ENCODE results near the gene RAB44.

Gene RAB44

DNA sequence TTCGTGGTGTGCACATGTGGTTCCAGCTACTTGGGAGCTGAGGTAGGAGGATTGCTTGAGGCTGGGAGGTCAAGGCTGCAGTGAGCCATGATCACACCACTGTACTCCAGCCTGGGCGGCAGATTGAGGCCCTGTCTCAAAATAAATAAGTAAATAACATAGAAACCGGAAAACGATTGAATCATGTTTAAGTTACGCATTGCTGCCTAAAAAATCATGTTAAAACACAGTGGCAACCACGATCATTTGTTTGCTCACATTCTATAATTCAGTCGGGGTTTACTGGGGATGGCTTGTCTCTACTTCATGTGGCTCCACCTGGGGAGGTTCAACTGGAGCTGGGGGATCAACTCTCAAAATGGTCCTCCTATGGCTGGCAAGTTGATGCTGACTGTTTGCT, 27.4 kb upstream of the RAB44 start:
- no peak for ATAC-seq

DNA sequence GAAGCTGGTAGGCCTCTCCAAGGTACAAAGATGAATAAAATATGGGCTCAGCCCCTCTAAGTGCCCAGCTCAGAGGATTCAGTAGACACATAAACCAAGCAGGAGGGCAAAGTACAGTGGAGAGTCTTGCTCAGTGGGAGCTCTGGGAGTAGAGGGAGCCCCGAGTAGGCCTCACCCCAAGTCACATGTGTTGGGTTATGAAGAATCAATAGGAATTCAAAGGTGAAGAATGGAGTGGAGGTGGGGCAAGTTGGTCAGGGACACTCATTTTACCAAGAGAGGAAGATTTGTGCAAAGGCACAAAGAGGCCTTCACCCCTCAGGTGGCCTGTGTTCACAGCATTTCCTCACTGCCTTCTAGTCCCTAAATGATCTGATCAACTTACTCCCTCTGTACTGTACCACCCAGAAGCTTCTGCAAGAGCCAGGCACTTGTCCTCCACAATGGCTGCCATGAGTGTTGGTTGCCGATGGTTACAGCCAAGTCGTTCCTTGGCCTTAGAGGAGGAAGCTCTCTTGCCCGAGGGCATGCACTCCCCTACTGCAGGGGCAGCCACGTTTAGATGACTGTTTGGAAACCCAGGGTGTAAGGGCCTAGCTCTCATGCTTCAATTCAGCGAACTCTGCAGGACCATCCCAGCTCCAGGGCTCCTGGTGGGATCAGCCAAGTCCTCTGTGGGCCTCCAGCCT, 25.8 kb upstream of the RAB44 start:
- ATAC-seq: no peak

DNA sequence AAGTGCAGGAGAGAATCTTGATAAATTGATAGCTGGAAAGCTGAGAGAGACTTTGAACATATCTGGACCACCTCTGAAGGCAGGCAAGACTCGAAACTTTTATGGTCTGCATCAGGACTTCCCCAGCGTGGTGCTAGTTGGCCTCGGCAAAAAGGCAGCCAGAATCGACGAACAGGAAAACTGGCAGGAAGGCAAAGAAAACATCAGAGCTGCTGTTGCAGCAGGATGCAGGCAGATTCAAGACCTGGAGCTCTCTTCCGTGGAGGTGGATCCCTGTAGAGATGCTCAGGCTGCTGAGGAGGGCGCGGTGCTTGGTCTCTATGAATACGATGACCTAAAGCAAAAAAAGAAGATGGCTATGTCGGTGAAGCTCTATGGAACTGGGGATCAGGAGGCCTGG, 23.7 kb upstream of the RAB44 start:
- no peak for ATAC-seq

DNA sequence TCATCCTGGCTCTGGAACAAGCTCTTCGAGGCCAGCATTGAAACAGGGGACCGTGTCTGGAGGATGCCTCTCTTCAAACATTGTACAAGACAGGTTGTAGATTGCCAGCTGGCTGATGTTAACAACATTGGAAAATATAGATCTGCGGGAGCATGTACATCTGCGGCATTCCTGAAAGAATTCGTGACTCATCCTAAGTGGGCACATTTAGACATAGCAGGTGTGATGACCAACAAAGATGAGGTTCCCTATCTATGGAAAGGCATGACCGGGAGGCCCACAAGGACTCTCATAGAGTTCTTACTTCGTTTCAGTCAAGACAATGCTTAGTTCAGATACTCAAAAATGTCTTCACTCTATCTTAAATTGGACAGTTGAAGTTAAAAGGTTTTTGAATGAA, 22.7 kb upstream of the RAB44 start:
- no peak for ATAC-seq

DNA sequence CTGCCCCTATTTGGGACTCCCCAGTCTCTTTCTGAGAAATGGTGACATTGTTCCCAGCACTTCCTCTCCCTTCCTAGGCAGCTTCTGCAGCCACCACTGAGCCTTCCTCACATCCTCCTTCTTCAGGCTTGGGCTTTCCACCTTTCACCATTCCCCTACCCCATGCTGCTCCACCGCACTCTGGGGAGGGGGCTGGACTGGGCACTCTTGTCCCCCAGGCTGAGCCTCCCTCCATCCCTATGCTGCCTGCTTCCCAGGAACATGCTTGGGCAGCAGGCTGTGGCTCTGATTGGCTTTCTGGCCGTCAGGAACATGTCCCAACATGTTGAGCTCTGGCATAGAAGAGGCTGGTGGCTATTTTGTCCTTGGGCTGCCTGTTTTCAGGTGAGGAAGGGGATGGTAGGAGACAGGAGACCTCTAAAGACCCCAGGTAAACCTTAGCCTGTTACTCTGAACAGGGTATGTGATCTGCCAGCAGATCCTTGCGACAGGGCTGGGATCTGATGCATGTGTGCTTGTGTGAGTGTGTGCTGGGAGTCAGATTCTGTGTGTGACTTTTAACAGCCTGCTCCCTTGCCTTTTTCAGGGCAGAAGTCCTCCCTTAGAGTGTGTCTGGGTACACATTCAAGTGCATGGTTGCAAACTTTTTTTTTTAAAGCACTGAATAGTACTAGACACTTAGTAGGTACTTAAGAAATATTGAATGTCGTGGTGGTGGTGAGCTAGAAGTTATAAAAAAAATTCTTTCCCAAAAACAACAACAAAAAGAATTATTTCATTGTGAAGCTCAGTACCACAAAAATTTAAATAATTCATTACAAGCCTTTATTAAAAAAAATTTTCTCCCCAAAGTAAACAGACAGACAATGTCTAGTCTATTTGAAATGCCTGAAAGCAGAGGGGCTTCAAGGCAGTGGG, 21.2 kb upstream of the RAB44 start:
- ATAC-seq: no peak

DNA sequence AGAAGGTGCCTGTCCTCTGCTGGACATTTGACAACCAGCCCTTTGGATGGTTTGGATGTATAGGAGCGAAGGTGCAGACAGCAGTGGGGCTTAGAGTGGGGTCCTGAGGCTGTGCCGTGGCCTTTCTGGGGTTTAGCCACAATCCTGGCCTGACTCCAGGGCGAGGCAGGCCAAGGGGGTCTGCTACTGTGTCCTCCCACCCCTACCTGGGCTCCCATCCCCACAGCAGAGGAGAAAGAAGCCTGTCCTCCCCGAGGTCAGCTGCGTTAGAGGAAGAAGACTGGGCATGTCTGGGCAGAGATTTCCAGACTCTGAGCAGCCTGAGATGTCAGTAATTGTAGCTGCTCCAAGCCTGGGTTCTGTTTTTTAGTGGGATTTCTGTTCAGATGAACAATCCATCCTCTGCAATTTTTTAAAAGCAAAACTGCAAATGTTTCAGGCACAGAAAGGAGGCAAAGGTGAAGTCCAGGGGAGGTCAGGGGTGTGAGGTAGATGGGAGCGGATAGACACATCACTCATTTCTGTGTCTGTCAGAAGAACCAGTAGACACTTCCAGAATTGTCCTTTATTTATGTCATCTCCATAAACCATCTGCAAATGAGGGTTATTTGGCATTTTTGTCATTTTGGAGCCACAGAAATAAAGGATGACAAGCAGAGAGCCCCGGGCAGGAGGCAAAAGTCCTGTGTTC, 20.4 kb upstream of the RAB44 start:
- ATAC-seq: no peak

DNA sequence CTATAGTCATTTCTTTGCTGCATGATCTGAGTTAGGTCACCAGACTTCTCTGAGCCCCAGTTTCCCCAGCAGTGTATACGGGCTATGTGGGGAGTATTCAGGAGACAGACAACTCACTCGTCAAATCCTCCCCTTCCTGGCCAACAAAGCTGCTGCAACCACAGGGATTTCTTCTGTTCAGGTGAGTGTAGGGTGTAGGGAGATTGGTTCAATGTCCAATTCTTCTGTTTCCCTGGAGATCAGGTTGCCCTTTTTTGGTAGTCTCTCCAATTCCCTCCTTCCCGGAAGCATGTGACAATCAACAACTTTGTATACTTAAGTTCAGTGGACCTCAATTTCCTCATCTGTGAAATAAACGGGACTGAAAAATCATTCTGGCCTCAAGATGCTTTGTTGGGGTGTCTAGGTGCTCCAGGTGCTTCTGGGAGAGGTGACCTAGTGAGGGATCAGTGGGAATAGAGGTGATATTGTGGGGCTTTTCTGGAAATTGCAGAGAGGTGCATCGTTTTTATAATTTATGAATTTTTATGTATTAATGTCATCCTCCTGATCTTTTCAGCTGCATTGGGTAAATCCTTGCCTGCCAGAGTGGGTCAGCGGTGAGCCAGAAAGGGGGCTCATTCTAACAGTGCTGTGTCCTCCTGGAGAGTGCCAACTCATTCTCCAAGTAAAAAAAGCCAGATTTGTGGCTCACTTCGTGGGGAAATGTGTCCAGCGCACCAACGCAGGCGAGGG, 19.7 kb upstream of the RAB44 start:
- ATAC-seq: no peak

DNA sequence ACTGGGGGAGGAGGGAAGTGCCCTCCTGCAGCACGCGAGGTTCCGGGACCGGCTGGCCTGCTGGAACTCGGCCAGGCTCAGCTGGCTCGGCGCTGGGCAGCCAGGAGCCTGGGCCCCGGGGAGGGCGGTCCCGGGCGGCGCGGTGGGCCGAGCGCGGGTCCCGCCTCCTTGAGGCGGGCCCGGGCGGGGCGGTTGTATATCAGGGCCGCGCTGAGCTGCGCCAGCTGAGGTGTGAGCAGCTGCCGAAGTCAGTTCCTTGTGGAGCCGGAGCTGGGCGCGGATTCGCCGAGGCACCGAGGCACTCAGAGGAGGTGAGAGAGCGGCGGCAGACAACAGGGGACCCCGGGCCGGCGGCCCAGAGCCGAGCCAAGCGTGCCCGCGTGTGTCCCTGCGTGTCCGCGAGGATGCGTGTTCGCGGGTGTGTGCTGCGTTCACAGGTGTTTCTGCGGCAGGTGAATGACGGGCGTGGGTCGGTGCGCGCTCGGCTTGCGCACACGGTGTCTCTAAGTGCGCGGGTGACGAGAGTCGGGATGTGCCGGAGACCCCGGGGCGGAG, 19.1 kb upstream of the RAB44 start, which contains the start of gene CDKN1A:
Gene CDKN1A (plus strand): TSS at position 227 of the 555 bp plus-strand sequence. CDS start 5,388 bp downstream, outside the sequence.
- ATAC-seq: peak; percentile 64 to 66

DNA sequence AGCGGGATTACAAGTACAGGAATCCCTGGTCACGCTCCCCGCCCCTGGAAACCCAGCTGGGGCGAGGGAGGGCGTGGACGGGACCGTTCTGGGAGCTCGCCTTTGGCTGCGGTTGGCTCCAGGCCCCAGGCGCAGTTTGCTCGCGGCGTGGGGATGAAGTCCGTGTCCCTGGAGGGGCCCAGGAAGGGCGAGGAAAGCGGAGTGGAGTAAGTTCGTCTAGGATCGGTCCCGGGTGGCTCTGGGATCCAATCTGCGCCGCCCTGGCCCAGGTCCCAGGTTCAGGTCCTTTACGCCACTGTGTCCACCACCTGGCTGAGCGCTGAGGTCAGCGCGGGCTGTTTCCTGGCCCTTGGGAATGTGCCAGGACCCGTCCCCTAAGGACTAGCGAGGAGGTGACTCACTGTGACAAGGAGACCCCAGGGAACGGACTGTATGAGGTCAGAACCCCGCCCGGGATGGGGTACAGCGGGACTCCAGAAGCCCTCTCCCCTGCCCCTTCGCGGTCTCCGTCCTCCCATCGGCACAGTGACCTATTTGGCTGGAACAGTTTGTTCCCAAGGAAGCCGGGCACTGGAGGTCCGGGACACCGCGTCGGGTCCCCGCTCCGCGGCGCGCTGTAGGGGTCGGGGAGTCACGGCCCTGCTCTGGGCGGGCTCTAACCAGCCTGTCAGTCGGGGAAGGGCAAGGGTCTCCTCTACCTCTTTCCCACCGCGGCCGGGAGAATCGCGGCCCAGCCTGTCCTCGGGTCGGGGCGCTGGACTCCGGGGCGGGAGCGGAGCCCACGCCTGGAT, 18.4 kb upstream of the RAB44 start:
- ATAC-seq: no peak

DNA sequence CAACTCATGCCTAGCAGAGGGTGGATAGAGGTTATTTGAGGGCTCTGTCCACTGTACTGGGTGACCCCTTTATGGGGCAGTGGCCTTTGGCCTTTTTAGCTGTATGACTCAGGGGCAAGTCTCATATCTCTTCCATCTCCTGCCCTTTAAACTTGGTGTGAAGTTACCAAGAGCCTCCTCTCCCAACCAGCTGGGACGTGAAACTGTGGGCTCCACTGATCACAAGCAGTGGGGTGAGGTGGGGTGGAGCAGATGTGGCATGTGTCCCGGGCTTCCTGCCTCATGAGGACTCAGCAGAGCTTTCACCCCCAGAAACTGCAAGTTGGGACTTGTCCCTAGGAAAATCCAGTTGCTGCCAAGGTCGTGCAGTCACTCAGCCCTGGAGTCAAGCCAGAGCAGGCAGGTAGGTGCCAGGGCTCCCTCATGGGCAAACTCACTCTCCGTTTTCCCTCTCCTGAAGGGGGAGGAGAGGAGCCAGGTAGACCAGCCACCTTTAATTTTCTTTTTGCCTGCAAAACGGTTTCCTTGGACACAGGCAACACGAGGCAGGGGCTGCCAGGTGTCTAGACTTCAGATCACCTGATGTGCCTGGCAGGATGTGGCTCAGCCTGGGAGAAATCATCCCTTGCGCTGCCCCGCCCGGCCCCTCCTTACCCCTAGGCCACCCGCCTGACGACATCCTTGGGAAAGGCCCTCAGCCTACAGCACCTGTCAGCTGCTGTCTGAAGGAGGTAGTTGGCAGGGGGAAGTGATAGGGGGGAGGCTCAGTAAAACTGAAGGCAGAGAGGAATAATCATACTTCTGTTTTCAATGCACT, 15.1 kb upstream of the RAB44 start:
- ATAC-seq: peak; percentile 37 to 40

DNA sequence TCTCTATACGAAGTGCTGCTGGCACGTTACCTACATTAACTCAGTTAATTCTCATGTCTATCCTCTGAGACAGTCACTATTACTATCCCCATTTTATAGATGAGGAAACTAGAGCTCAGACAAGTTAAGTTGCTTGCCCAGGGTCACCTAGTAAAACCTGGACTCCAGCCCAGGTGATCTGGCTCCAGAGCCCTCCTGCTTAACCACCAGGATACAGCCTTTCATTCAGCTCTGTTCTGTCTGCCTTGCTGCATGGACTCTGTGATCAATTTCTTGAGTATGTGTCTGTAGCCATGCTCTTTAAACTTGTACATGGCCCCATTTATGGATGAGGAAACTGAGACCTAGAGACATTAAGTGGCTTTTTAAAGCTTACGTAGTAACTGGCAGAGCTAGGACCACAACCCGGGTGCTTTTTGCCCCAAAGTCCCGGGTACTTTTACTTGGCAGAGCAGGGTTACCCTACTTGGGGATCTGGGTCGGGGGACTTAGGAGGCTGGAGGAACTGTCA, 14.4 kb upstream of the RAB44 start:
- no peak for ATAC-seq

DNA sequence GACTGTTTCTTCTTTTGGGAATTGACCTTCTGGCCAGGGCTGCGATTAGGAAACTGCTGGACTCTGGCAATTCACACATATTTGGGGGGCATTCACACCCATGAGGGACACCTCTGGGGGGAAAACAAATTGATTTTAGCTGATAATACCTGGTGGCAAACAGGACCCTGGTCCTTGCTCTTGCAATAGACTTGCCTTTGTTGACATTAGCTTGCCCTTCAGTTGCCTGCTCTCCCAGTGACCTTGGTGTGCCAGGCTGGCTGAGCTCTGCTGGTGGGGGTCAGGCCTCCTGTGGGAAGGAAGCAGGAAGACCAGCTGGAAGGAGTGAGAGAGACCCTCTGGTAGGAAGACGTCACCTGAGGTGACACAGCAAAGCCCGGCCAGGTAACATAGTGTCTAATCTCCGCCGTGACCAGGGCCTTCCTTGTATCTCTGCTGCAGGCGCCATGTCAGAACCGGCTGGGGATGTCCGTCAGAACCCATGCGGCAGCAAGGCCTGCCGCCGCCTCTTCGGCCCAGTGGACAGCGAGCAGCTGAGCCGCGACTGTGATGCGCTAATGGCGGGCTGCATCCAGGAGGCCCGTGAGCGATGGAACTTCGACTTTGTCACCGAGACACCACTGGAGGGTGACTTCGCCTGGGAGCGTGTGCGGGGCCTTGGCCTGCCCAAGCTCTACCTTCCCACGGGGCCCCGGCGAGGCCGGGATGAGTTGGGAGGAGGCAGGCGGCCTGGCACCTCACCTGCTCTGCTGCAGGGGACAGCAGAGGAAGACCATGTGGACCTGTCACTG, 13.8 kb upstream of the RAB44 start:
- ATAC-seq: no peak

DNA sequence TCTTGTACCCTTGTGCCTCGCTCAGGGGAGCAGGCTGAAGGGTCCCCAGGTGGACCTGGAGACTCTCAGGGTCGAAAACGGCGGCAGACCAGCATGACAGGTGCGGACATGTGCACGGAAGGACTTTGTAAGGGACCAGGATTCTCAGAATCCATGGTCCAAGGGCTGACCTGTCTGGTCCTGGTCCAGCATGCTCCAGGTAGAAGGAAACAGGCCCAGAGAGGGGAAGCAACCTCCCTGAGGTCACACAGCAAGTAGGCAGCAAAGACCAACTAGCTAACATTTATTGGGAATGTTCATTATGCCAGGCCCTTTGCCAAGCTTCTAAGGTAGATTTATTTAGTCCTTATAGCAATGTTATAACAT, 13.2 kb upstream of the RAB44 start:
- no peak for ATAC-seq

DNA sequence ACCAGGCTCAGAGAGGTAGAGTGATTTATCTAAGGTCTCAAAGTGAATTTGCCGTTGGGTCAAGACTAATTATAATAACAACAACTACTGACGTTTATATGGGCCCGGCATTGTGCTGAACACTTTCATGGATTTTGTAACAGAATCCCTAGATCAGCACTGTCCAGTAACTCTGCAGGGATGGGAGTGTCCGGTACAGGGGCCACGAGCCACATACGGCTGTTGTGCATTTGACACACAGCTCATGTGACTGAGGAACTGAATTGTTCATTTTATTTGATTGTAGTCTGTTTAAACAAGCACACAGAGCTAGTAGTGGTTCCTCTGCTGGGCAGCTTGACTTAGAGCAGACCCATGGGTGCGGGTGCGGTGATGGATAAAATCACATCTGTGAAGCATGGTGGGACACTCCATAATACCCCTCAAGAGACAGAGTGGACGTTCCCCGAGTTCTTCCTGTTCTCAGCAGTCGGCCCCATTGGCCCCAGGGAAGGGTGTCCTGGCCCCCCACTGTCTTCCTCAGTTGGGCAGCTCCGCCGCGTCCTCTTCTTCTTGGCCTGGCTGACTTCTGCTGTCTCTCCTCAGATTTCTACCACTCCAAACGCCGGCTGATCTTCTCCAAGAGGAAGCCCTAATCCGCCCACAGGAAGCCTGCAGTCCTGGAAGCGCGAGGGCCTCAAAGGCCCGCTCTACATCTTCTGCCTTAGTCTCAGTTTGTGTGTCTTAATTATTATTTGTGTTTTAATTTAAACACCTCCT, 12.3 kb upstream of the RAB44 start:
- ATAC-seq: no peak

DNA sequence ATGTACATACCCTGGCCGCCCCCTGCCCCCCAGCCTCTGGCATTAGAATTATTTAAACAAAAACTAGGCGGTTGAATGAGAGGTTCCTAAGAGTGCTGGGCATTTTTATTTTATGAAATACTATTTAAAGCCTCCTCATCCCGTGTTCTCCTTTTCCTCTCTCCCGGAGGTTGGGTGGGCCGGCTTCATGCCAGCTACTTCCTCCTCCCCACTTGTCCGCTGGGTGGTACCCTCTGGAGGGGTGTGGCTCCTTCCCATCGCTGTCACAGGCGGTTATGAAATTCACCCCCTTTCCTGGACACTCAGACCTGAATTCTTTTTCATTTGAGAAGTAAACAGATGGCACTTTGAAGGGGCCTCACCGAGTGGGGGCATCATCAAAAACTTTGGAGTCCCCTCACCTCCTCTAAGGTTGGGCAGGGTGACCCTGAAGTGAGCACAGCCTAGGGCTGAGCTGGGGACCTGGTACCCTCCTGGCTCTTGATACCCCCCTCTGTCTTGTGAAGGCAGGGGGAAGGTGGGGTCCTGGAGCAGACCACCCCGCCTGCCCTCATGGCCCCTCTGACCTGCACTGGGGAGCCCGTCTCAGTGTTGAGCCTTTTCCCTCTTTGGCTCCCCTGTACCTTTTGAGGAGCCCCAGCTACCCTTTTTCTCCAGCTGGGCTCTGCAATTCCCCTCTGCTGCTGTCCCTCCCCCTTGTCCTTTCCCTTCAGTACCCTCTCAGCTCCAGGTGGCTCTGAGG, 11.5 kb upstream of the RAB44 start:
- ATAC-seq: no peak

DNA sequence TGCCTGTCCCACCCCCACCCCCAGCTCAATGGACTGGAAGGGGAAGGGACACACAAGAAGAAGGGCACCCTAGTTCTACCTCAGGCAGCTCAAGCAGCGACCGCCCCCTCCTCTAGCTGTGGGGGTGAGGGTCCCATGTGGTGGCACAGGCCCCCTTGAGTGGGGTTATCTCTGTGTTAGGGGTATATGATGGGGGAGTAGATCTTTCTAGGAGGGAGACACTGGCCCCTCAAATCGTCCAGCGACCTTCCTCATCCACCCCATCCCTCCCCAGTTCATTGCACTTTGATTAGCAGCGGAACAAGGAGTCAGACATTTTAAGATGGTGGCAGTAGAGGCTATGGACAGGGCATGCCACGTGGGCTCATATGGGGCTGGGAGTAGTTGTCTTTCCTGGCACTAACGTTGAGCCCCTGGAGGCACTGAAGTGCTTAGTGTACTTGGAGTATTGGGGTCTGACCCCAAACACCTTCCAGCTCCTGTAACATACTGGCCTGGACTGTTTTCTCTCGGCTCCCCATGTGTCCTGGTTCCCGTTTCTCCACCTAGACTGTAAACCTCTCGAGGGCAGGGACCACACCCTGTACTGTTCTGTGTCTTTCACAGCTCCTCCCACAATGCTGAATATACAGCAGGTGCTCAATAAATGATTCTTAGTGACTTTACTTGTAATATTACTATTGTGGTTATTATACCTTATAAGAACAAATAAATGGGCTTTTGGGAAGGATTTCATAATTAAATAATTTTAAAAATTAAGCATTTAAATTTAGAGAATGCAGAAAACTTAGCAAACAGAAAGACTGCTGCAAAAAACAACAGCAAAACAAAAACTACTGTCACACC, 10.7 kb upstream of the RAB44 start:
- ATAC-seq: no peak
